Fibroblast of skin of scalp (primary cell): ENCODE data around the gene FAM83D. TPM values are rescaled to one million over a fixed set of nuclear protein-coding genes. Genes with fewer than 3 reads are reported as not detected.

ENCODE experiments used
- DNase-seq: peaks from one replicate; pipeline ENCODE4 v3.0.0-alpha.2; 2013
- polyA plus RNA-seq, 2 experiments: library from polyadenylated mRNA; unstranded; fragments of 120-200 nt; gene quantifications; one replicate each; pipeline ENCODE4 v1.2.1, GENCODE V29; 2013; ENCODE audit not compliant: insufficient read length in 2 of 2

Gene FAM83D, protein sequence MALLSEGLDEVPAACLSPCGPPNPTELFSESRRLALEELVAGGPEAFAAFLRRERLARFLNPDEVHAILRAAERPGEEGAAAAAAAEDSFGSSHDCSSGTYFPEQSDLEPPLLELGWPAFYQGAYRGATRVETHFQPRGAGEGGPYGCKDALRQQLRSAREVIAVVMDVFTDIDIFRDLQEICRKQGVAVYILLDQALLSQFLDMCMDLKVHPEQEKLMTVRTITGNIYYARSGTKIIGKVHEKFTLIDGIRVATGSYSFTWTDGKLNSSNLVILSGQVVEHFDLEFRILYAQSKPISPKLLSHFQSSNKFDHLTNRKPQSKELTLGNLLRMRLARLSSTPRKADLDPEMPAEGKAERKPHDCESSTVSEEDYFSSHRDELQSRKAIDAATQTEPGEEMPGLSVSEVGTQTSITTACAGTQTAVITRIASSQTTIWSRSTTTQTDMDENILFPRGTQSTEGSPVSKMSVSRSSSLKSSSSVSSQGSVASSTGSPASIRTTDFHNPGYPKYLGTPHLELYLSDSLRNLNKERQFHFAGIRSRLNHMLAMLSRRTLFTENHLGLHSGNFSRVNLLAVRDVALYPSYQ
- 18.2 TPM for polyA plus RNA-seq (2013, experiment 1 of 2; ENCODE audit: insufficient read length)
- 19.1 TPM for polyA plus RNA-seq (2013, experiment 2 of 2; ENCODE audit: insufficient read length)

DNA sequence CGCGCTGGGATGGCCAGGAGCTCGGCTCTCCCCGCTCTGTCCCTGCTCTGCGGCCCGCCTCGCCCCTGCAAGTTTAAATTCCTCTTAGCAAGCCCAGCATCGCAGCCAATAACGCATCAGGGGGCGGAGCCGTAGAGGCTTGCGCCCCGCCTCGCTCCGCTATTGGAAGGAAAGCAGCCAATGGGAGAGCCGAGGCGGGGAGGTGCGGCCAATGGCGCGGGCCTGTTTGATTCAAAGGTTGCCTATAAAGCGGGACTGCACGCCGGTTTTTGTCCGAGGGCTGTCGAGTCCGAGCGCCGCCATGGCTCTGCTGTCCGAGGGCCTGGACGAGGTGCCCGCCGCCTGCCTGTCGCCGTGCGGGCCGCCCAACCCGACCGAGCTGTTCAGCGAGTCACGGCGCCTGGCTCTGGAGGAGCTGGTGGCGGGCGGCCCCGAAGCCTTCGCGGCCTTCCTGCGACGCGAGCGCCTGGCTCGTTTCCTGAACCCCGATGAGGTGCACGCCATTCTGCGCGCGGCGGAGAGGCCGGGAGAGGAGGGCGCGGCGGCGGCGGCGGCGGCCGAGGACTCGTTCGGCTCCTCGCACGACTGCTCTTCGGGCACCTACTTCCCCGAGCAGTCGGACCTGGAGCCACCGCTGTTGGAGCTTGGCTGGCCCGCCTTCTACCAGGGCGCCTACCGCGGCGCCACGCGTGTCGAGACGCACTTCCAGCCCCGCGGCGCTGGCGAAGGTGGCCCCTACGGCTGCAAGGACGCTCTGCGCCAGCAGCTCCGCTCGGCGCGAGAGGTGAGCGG, at the start of gene FAM83D:
Gene FAM83D, plus strand, starts transcription at position 276 of the 792 bp plus-strand sequence. Its CDS starts 26 bp downstream, at position 302.
- DNase-seq = peak; percentile 98

DNA sequence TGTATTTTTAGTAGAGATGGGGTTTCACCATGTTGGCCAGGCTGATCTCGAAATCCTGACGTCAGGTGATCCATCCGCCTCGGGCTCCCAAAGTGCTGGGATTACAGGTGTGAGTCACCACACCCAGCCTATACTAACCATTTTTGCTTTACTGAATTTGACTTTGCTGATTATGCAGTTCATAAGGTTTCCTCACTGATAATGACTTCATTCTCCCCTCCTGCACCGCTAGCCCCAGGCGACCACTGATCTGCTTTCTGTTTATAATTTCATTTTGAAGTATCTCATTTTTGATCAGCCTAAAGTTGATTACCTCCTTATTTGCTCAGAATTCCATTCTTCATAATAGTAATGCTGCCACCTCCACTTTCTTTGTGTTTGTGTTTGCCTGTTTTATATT, 48.7 kb upstream of the FAM83D start:
- no peak for DNase-seq

DNA sequence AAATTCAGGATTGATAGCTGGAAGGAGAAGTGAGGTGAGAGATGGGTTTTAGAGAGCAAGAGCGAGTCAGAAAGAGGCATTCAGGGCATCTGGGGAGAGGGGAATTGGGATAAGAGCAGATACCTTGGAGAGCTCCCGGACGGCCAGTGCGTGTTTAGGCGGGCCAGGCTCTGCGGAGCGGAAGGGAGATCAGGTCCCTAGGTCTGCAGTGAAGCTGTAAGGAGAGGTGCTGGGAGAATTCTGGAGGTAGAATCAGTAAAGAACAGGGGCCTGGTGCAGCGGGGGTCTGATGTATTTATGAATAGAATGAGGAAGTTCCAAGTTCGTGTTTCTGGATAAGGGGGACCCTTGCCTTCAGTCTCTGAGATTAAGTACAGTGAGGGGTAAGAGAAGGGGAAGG, 47.4 kb upstream of the FAM83D start:
- peak; percentile 26 for DNase-seq

DNA sequence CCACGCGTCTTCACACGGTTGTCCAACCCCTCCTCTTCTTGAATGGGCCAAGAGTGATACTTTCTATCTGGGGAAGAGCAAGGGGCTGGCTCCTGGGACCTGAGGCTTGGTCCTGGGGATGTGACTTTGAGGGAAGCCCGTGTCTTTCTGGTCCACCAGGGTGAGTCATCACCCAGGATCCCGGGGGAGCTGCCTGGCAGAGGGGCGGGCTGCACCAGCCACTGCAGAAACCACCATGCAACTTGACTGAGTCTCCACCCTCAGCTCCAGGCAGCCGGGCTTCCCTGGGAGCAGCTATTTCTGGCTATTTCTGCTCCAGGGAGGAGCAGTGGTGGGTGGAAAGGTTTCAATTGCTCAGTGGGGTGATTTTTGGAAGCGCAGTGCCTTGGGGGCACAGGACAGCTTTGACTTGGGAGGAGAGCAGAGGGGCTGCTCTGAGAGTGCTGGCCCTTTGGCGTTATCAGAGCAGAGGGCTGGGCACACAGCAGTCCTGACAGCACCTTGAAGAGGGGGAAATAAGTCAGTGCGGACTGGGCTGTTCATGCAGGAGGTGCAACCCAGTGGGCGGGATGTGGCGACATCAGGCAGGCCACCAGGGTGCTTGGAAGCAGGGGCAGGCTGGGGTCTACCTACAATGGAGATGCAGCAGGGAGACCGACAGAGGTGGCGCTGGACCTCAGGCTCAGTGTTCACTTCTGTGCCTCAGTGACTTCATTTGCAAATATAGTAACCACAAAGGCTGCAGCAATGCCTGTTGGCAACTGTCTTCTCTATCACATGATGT, 45.1 kb upstream of the FAM83D start:
- DNase-seq = peak; percentile 4

DNA sequence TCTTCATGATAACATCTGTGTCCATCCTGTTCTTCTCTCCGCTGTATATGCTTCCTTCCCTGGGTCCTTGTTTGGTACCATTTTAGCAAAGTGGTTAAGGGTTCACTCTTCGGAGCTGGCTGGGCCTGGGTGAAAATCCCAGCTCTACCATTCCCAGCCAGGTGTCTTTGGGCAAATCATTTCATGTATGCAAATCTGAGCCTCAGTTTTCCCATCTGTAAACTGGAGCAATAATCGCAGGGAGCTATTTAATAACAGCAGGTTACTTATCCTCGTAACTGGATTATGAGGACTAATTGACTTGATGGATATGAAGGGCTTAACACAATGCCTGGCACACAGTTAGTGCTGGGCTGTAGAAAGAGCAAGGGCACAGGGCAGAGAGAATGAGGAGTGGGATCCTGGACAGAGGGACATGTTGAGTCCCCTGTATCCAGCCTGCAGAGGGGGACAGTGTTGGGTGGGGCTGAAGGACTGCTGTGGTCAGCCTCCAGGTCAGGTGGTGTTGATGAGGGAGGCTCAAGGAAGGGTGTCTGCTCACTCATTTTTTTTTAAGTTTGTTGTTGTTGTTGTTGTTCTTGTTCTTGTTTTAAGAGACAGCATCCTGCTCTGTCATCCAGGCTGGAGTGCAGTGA, 44.3 kb upstream of the FAM83D start:
- DNase-seq = no peak

DNA sequence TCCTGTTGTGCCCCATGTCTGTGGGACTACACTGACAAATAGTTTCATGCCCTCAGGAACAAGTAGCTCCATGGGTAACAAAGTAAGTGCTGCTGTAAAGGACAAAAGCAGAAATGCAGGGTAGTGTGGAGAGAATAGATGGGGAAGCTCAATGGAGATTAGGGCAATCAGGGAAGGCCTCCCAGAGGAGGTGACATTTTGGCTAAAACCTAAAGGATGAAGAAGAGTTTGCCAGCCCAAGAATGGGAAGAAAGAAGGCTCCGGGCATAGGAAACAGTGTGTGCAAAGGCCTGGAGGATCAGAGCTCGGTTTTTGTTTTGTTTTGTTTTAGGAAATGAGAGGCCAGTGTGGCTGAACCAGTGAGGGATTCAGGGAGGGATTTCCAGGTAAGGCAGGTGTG, 43.6 kb upstream of the FAM83D start:
- no peak for DNase-seq

DNA sequence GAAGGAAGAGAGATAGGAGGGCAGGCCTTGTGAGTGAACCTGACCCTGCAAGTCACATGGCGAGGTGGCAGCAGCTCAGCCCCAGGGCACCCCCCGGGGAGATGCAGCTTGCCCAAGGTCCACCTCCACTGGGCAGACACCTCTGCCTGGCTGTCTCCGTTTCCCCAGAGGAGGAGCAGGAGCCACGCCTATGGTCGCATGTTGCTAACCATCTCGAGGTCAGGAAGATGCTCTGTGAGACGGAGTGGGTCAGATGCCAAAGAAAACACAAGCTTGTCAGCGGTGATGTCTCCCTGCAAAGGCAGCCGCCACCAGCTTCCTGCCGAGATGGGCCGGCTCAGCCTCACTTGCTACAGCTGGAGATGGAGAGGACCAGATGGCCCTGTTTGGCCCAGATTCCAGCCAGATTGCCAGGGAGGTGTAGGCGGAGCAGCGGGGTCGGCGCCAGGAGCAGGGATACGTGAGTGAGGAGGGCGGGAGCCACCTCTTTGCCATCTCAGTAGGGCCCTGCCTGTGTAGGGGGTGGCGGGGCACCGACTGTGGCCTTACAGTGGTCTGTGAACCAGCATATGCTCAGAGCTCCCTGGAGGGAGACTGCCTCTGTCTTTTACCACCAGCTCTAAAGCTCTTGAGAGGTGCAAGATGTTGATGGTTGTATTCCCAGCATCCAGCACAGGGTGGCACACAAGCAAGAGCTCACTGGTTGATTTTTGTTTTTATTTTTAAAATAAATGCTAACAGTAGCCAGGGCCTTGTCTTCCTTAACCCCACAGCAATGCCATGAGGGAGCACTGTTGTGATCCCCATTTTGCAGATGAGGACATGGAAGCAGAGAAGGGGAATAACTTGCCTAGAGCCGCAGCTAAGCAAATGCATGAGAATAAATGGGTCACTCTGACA, 42.9 kb upstream of the FAM83D start:
- peak; percentile 20 for DNase-seq

DNA sequence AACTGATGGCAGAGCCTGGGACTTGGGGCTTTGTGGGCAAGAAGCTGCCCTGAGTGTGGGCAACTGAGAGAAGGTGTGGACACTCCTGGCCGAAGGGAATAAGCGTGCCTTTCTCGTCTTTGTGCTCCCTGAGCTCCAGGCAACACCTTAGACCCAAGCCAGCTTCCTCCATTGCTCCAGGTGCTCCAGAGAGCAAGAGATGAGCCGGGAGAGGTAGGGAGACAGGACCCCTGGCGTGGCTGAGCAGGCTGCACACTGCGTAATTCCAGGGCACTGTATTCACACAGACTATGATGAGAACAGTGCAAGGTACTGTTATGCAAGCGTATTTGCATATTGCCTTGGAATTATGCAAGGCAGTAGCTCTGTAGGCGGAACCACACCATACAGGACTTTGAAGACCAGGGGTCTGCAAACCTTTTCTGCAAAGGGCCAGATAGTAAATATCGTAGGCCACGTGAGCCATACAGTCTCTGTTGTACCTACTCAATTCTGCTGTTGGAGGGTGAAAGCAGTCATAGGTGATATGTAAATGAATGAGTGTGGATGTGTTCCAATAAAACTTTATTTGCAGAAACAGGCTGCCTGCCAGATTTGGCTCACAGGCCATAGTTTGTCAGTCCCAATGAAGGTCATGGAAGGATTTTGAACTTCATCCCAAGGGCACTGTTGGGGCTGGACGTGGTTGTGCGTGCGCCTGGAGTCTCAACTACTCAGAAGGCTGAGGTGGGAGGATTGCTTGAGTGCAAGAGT, 42.1 kb upstream of the FAM83D start:
- no peak for DNase-seq

DNA sequence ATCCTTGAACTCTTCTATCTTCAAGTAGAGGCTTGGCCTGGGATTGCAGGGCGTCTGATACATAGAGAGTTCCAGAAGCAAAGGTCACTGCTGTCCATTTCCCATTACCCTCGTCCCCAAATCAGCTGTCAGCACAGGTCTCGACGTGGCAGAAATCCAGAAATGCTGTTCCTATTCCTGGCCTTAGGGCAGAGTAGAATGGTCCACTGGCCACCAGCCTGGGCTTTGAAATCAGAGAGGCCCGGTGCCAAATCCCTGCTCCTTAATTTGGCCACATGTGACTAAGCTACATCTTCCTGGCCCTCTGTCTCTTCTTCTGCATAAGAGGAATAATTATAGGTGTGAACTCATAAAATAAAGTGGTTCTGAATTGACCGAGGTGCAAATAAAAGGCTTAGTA, 40.9 kb upstream of the FAM83D start:
- DNase-seq = no peak

DNA sequence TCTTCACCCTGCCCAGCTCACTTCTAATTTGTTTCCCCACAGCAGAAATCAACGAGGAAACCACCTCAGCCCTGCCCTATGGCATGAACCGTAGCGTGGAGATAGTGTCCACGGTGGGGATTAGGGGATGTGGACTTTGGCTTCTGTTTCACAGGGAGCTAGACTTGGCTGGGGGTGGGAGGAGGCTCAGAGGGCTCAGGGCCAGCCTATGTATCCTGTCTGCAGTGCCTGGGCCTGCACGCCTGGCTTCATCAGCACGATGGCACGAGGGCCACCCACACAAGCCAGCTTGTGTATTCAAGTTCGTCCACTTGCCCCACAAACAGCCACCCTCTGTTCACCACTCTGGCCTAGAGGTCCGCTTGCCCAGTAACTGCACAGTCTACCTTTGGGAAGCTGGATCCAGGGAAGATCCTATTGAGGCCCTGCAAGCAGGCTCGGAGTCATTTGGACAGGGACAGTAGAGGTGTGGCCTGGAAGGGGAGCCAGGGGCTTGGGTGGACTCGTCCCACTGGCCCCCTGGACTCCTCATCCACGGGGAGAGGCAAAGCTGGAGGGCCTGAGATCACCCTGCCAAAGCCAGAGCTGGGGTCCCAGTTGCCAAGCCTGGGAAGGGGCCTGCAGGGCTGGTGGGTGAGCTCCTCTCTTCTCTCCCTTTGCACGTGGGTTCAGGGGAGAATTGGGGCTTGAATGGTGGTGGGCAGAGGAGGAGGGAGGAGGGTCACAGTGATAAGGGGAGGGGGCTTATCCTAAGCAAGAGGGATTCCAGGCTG, 38.0 kb upstream of the FAM83D start:
- no peak for DNase-seq

DNA sequence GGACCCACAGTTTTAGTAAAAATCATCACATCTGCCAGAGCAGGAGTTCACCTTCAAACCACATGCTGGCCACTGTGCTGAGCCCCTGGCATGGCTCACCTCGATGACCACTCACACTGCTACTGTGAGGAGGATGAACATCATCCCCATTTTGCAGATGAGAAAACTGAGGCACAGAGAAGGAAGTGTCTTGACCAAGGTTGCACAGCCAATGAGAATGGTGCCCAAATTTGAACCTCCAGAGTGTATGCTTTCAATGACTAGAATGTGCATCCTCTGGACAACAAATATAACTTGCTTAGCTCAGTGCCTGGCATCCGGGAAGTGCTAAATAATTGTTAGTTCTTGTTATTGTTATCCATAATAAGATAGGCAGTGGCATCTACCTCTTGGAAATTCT, 37.2 kb upstream of the FAM83D start:
- DNase-seq = no peak

DNA sequence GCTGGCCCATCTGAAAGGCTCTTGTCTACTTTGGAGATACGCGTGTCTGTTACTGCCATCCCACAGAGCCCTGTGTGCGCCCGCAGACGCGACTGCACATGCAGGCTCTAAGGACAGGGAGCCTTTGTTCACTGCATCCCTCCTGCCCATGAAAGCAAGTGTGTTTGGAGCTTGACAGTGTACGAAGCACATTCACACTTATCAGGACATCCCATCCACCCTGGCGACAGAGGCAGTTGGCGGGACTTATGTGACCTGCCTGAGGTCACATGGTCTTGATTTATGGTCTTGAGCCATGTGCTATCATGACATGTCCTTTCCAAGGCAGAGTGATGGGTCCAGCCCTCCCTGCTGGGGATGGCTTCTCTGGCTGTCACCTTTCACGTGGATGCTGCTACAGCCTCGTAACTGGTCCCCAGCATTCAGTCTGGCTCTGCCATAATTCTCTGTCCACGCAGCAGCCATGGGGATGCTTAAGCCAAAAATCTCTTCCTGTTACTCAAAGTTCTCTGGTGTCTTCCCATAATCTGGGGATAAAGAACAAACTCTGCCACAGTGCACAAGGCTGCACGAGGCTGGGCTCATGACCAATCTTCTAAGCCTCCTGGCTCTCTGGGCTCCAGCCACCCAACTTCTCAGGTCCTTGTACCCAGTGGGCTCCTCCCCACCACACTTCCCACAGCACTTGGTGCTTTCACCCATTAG, 36.3 kb upstream of the FAM83D start:
- DNase-seq = no peak

DNA sequence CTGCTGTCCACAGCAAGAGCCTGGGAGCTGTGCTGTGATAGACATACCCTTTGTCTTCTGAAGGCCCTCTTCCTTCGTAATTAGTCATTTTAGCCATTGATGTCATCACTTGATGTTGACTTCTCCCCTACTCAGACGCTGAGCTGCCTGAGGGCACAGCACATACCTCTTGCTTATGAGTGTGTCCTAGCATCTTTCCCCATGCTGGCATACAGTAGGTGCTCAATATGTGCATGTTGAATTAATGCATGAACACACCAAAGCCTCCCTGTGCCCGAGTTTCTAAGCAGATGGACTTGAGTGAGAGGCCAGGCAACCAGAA, 35.8 kb upstream of the FAM83D start:
- no peak for DNase-seq

DNA sequence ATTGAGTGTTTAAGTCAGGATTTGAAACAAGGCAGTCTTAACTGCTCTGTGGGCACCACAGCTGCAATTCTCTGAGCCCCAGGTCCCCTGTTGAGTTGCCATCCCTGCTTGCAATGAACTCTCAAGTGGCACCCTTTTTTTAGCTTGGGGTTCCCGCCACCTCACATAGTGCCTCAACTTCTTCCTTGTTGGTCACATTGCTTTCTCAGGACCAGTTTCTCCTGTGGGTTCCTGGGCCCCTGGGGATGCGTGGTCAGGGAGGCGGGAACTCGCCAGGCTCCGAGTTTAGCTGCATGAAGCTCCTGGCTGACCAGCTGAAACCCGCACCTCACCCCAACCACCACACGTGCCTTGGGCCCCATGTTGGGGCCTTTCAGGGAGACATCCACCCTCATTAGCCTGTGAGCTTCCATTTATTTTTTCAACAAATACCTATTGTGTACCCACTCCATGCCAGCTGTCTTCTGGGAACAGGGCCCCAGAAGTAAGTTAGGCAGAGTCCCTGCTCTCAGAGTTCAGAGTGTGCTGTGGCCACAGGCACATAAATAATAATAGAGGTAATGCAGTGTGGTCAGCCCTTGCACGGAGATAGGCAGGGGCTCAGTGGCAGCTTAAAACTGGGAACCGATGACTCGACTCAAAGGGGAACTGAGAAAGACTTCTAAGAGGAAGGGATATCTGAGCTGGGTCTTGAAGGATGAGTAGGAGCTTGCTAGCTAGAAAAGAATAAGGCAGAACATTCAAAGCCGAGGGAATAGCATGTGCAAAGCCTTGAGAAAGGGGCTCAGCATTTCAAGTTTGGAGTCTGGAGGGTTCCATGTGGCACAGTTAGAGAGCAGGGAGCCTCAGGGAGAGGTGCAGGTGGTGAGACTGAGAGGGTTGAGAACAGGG, 33.9 kb upstream of the FAM83D start:
- no peak for DNase-seq

DNA sequence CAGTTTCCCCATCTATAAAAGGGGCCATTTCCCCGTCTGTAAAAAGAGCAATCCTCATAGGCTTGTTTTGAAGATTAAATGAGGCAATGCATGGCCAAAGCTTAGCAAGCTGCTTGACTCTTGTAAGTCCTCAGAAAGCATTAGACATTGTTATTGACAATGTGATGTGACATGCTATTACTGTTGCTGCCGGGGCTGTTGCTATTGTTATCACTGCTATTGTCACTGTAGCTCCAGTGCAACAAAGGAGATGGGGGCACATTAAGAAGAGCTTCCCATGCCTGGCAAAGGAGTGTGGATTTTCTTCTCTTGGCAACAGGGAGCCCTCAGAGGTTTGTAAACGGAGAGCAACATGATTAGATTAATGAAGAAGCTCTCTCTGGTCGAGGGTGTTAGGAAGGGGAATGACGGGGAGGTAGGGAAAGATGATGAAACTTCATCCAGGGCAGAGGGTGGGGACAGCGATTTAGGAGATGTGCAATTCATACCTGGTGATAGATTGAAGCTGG, 33.1 kb upstream of the FAM83D start:
- DNase-seq = no peak

DNA sequence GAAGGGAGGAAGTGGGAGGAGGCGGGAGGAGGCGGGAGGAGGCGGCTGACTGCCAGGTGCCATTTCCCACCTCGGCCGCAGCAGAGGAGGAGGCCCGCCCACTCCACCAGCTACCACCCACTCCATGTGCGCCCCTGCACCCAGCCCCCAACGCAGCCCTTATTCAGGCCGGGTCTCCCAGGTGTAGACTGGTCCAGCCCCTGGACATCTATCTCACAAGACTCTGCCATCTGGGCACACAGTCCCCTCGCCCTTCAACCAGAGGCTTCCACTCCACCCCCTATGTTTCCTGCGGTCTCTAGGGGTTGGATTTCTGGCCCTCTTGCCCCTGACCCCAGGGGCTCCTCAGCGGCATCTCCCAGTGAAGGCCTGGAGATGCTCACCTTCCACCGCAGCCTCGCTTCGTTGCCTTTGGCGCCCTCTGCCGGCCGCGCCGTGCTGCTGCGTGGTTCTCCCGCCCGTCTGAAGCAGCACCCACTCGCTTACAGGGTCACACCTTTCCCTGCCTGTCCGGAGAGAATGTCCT, 32.6 kb upstream of the FAM83D start:
- DNase-seq = peak; percentile 19
